Iris pigment epithelial cell (primary cell): ENCODE results near the gene C2orf66.

Experiments used
- DNase-seq: peaks from one replicate; pipeline ENCODE4 v3.0.0-alpha.2; 2011; ENCODE audit warnings: low read depth

C2orf66 gene

GRCh38 chr2:196759378-196759706, 49.8 kb downstream of the C2orf66 start:
- peak; percentile 31 for DNase-seq

GRCh38 chr2:196758474-196759377, 50.4 kb downstream of the C2orf66 start:
- DNase-seq: peak; percentile 43
